K562 (cell line): ENCODE results near the gene KIF20B. TPM values are rescaled to one million over a fixed set of nuclear protein-coding genes. Genes with fewer than 3 reads are reported as not detected.

Experiments
- ATAC-seq: fragments of 200-7000 bp; cut with Tn5 transposase; 3 replicates; pipeline ENCODE4 v1.9.1; 2020; ENCODE audit warnings: moderate library complexity
- BruUV-seq: library from RNA; stranded (reverse); fragments of 400-500 nt; replicated peaks from 2 replicates; lab custom pipeline; 2021; lab: Mats Ljungman, UMichigan
- CTCF ChIA-PET: fragments of 300-600 bp; formaldehyde crosslinking; extraction: SDS; loops from one replicate; lab custom pipeline; 2021; ENCODE audit warnings: low intra/inter-chr PET ratio; lab: Yijun Ruan, JAX
- POLR2A ChIA-PET: fragments of 300-600, 350-650 bp; sonication (Branson Sonifier 250); formaldehyde crosslinking; extraction: SDS; loops from one replicate; lab custom pipeline; 2021; ENCODE audit warnings: antibody characterized with exemption, inconsistent platforms; lab: Yijun Ruan, JAX
- DNase-seq, 4 experiments: peaks; one replicate each; pipeline versions ENCODE4 v3.0.0 to v3.0.0-alpha.2; 2011 to 2018; ENCODE audit warnings: low spot score in 3 of 4, mixed read lengths in 3 of 4; ENCODE audit errors: extremely low read depth in 1 of 4
- FAIRE-seq: peaks from 2 replicates; lab custom pipeline; 2011; peaks lifted over from hg19 to GRCh38; lab: Jason Lieb, UNC
- H2AFZ ChIP-seq: 2 replicates; pipeline ENCODE4 v1.6.0; 2011; ENCODE audit warnings: low read depth, low read length, control low read depth, inconsistent platforms
- H3K27ac ChIP-seq: fragments of 200-600 bp; 3 replicates; pipeline ENCODE4 v1.8.0; 2011; ENCODE audit warnings: low read depth, mild to moderate bottlenecking, control low read depth, inconsistent platforms, low read length, moderate library complexity, mixed read lengths; ENCODE audit errors: extremely low read depth
- H3K27me3 ChIP-seq, 2 experiments: fragments of 300-600 bp in 1 of 2; 2 replicates in 1 of 2; 3 replicates in 1 of 2; pipeline versions ENCODE4 v1.6.0 to v1.8.0; 2011; ENCODE audit warnings: inconsistent platforms in 2 of 2, low read length in 2 of 2, mild to moderate bottlenecking in 1 of 2, mixed read lengths in 1 of 2, moderate library complexity in 1 of 2; ENCODE audit not compliant: control insufficient read depth in 2 of 2, insufficient read depth in 2 of 2
- H3K36me3 ChIP-seq: fragments of 300-600 bp; 3 replicates; pipeline ENCODE4 v1.8.0; 2011; ENCODE audit warnings: mild to moderate bottlenecking, low read length, inconsistent platforms; ENCODE audit not compliant: control insufficient read depth, insufficient read depth
- H3K4me1 ChIP-seq, 2 experiments: fragments of 200-600 bp in 1 of 2; replicated peaks in 1 of 2; 2 replicates in 1 of 2; 3 replicates in 1 of 2; pipeline versions ENCODE4 v1.5.1 to v1.8.0; 2011; ENCODE audit warnings: inconsistent platforms in 2 of 2, low read length in 2 of 2, mild to moderate bottlenecking in 1 of 2, mixed read lengths in 1 of 2, moderate library complexity in 1 of 2; ENCODE audit not compliant: control insufficient read depth in 2 of 2, insufficient read depth in 2 of 2
- H3K4me2 ChIP-seq: 2 replicates; pipeline ENCODE4 v1.6.1; 2011; ENCODE audit warnings: low read length, control low read depth, inconsistent platforms, mixed read lengths; ENCODE audit not compliant: insufficient read depth
- H3K4me3 ChIP-seq: fragments of 200-600 bp; sonication (generic), shearing (Covaris generic); 2 replicates; pipeline ENCODE4 v1.5.1; 2016; ENCODE audit warnings: control low read depth, inconsistent platforms
- H3K79me2 ChIP-seq: fragments of 200-600 bp; 3 replicates; pipeline ENCODE4 v1.8.0; 2011; ENCODE audit warnings: low read length, inconsistent platforms; ENCODE audit not compliant: control insufficient read depth, insufficient read depth
- H3K9ac ChIP-seq, 2 experiments: 2 replicates each; pipeline versions ENCODE4 v1.6.0 to v1.6.1; 2011; ENCODE audit warnings: low read depth in 2 of 2, low read length in 2 of 2, control low read depth in 1 of 2, inconsistent platforms in 1 of 2, mild to moderate bottlenecking in 1 of 2, mixed read lengths in 1 of 2; ENCODE audit not compliant: insufficient read depth in 1 of 2
- H3K9me1 ChIP-seq: one replicate; pipeline ENCODE4 v1.6.0; 2011; ENCODE audit warnings: inconsistent platforms, mild to moderate bottlenecking, low read length, moderate library complexity; ENCODE audit not compliant: control insufficient read depth, insufficient read depth
- H3K9me3 ChIP-seq: replicated peaks from 2 replicates; pipeline ENCODE4 v1.5.1; 2011; ENCODE audit warnings: low read depth, low read length, inconsistent platforms; ENCODE audit not compliant: control insufficient read depth, insufficient read depth
- H4K20me1 ChIP-seq: replicated peaks from 2 replicates; pipeline ENCODE4 v1.6.1; 2011; ENCODE audit warnings: low read length, inconsistent platforms, mixed read lengths; ENCODE audit not compliant: control insufficient read depth, insufficient read depth
- ETS2 ChIP-seq: IDR thresholded peaks from 2 replicates; pipeline ENCODE4 v1.6.1; 2016; ENCODE audit warnings: borderline replicate concordance, missing genetic modification characterization, mild to moderate bottlenecking, moderate library complexity, missing compliant biosample characterization; ENCODE audit not compliant: poor library complexity, severe bottlenecking
- FOXJ2 ChIP-seq: fragments of 200-800 bp; sonication (Bioruptor generic); IDR thresholded peaks from 2 replicates; pipeline ENCODE4 v1.6.1; 2016; ENCODE audit warnings: missing genetic modification characterization, missing compliant biosample characterization
- FOXJ3 ChIP-seq: sonication (generic); formaldehyde crosslinking; IDR thresholded peaks from 2 replicates; pipeline ENCODE4 v1.4.0; 2020; ENCODE audit warnings: mild to moderate bottlenecking, missing genetic modification reagents
- FOXK2 ChIP-seq, 2 experiments: fragments of 450-650 bp; IDR thresholded peaks in 1 of 2; conservative IDR thresholded peaks in 1 of 2; 2 replicates each; pipeline ENCODE4 v1.6.1; 2016; ENCODE audit warnings: low read depth in 2 of 2, mild to moderate bottlenecking in 1 of 2
- HDAC8 ChIP-seq: fragments of 450-650 bp; IDR thresholded peaks from 2 replicates; pipeline ENCODE4 v1.6.1; 2016; ENCODE audit warnings: mild to moderate bottlenecking, missing genetic modification characterization, moderate library complexity, missing compliant biosample characterization
- NR2F6 ChIP-seq: fragments of 450-650 bp; formaldehyde crosslinking; IDR thresholded peaks from 2 replicates; pipeline ENCODE4 v1.4.0; 2020; ENCODE audit warnings: mild to moderate bottlenecking
- NR3C1 ChIP-seq: sonication (generic); formaldehyde crosslinking; IDR thresholded peaks from 2 replicates; pipeline ENCODE4 v1.8.1; 2022; ENCODE audit warnings: missing genetic modification reagents
- NUFIP1 ChIP-seq: fragments of 450-650 bp; IDR thresholded peaks from 2 replicates; pipeline ENCODE4 v1.6.1; 2018; ENCODE audit not compliant: partially characterized antibody
- RBM17 ChIP-seq: fragments of 200-400 bp; formaldehyde crosslinking; IDR thresholded peaks from 2 replicates; pipeline ENCODE4 v1.6.1; 2017; ENCODE audit warnings: low read depth, mild to moderate bottlenecking, low read length, borderline replicate concordance
- SETDB1 ChIP-seq: IDR thresholded peaks from one replicate; pipeline ENCODE4 v1.6.1; 2012; ENCODE audit warnings: low read length, control low read depth, inconsistent platforms
- THRAP3 ChIP-seq: fragments of 450-650 bp; IDR thresholded peaks from 2 replicates; pipeline ENCODE4 v1.6.1; 2016; ENCODE audit warnings: mild to moderate bottlenecking, inconsistent platforms, borderline replicate concordance
- ZNF41 ChIP-seq: fragments of 250-450 bp; sonication (Bioruptor Pico); conservative IDR thresholded peaks from 2 replicates; pipeline ENCODE4 v1.4.0; 2020; ENCODE audit warnings: mild to moderate bottlenecking
- ZNF586 ChIP-seq: fragments of 450-650 bp; formaldehyde crosslinking; conservative IDR thresholded peaks from 2 replicates; pipeline ENCODE4 v1.4.0; 2020; ENCODE audit warnings: mild to moderate bottlenecking, moderate library complexity
- WGBS: fragments of 100-300 bp; shearing (Covaris generic); methylation state at CpG from one replicate; pipeline ENCODE4 v1.1.6; 2016; ENCODE audit warnings: low coverage, mixed read lengths; ENCODE audit not compliant: insufficient coverage; ENCODE audit errors: missing lambda C conversion rate; 5-methylcytosine and 5-hydroxymethylcytosine counted together
- in situ Hi-C: fragments of 300-500 bp; cut with MboI; formaldehyde crosslinking; loops from 4 replicates; pipeline ENCODE4 v1.15.0; 2018; ENCODE audit warnings: inconsistent platforms, mixed read lengths
- intact Hi-C: fragments of 100-400 bp; cut with micrococcal nuclease; formaldehyde crosslinking; loops from 2 replicates; pipeline ENCODE4 v1.14.2; 2022
- polyA plus RNA-seq, 8 experiments: library from polyadenylated mRNA; depleted of rRNA in 4 of 8; stranded (reverse) in 5 of 8; unstranded in 3 of 8; fragments of >200 nt; fragmentation: Nextera tagmentation in 2 of 8; fragmentation: Illumina TruSeq in 1 of 8; extraction: Ambion mirVana in 2 of 8; extraction: Trizol in 1 of 8; gene quantifications; 2 replicates each; pipeline versions ENCODE4 v1.2.1 to v1.2.3, GENCODE V29; 2011 to 2014; ENCODE audit warnings: inconsistent platforms in 1 of 8, missing spikeins in 1 of 8
- total RNA-seq, 7 experiments: library from RNA; depleted of rRNA in 6 of 7; stranded (reverse); fragments of >200 nt in 6 of 7; fragmentation: Illumina TruSeq in 2 of 7; extraction: Trizol in 2 of 7; gene quantifications; 2 replicates each; pipeline versions ENCODE4 v1.2.1 to v1.2.3, GENCODE V29; 2011 to 2021; ENCODE audit warnings: low replicate concordance in 1 of 7
- TF ChIP-seq, protein P1 (sequence below): sonication (generic); formaldehyde crosslinking; IDR thresholded peaks from 2 replicates; pipeline ENCODE4 v1.8.0; 2022; ENCODE audit warnings: mild to moderate bottlenecking, missing genetic modification reagents
- TF ChIP-seq, protein P2 (sequence below): fragments of 450-650 bp; IDR thresholded peaks from 2 replicates; pipeline ENCODE4 v1.7.0; 2016; ENCODE audit warnings: borderline replicate concordance
- TF ChIP-seq, protein P3 (sequence below), 2 experiments: fragments of 450-650 bp; conservative IDR thresholded peaks; 2 replicates each; pipeline ENCODE4 v1.6.1; 2017; ENCODE audit warnings: mild to moderate bottlenecking in 2 of 2, moderate library complexity in 2 of 2

Gene KIF20B
- total and polyA plus RNA-seq, 9 of the 15 experiments (the other 6 are each of a cell fraction or from before 2014, with no cell fraction given), result 18.6 to 56.5 (median 32.9) TPM

DNA sequence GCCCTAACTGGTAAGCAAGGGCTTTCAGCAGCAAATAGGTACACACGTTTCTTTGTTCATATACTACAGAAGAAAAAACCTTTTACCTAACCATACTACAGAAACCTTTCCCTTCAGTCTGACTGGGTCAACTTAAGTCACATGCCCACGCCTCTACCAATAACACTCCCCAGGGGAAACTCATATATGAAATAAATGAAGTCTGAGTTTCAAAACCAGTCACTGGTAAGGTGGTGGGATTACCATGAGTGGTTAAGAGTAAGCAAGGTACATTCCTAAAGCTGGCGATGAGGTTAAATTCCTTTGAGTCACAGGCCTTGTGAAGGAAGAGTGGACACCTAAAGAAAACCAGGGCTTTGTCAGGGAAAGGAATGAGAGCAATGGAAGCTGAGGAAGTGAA is 21.4 kb upstream of the KIF20B start:
- H3K4me2 ChIP-seq, result no peak overlapping the region
- H4K20me1 ChIP-seq, result no peaks in the 10 kb centered on the region
- H3K9ac ChIP-seq, result no peak overlapping the region
- no peaks in the 10 kb centered on the region for H3K36me3 ChIP-seq
- FAIRE-seq (no peak), DNase-seq (no peak), ATAC-seq (no peak)
- H3K4me3 ChIP-seq, result no peak overlapping the region
- intact Hi-C loops, result no loop called here
- H3K27me3 ChIP-seq, result no peaks in the 10 kb centered on the region
- no peak for TF ChIP-seq SETDB1
- no peak for TF ChIP-seq FOXK2 (conservative IDR thresholded peaks at IDR 0.05 in 1 of 2, IDR thresholded peaks at IDR 0.05 in 1 of 2; ENCODE audit: low read depth in 2 of 2)
- TF ChIP-seq THRAP3, result no peak
- no peak for TF ChIP-seq HDAC8 (tag)
- no peak for TF ChIP-seq NR2F6 (CRISPR knock-in tag)
- TF ChIP-seq ETS2, result no peak
- TF ChIP-seq ZNF41 (CRISPR knock-in tag), result no peak
- TF ChIP-seq FOXJ2 (tag), result no peak
- no peak for TF ChIP-seq FOXJ3 (CRISPR knock-in tag)
- TF ChIP-seq, protein P1, sequence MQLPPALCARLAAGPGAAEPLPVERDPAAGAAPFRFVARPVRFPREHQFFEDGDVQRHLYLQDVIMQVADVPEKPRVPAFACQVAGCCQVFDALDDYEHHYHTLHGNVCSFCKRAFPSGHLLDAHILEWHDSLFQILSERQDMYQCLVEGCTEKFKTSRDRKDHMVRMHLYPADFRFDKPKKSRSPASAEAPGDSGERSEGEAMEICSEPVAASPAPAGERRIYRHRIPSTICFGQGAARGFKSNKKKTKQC (CRISPR knock-in tag), result no peak
- TF ChIP-seq ZNF586, result no peak
- TF ChIP-seq RBM17, result no peak
- TF ChIP-seq, protein P2, sequence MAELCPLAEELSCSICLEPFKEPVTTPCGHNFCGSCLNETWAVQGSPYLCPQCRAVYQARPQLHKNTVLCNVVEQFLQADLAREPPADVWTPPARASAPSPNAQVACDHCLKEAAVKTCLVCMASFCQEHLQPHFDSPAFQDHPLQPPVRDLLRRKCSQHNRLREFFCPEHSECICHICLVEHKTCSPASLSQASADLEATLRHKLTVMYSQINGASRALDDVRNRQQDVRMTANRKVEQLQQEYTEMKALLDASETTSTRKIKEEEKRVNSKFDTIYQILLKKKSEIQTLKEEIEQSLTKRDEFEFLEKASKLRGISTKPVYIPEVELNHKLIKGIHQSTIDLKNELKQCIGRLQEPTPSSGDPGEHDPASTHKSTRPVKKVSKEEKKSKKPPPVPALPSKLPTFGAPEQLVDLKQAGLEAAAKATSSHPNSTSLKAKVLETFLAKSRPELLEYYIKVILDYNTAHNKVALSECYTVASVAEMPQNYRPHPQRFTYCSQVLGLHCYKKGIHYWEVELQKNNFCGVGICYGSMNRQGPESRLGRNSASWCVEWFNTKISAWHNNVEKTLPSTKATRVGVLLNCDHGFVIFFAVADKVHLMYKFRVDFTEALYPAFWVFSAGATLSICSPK, result no peak
- TF ChIP-seq, protein P3, sequence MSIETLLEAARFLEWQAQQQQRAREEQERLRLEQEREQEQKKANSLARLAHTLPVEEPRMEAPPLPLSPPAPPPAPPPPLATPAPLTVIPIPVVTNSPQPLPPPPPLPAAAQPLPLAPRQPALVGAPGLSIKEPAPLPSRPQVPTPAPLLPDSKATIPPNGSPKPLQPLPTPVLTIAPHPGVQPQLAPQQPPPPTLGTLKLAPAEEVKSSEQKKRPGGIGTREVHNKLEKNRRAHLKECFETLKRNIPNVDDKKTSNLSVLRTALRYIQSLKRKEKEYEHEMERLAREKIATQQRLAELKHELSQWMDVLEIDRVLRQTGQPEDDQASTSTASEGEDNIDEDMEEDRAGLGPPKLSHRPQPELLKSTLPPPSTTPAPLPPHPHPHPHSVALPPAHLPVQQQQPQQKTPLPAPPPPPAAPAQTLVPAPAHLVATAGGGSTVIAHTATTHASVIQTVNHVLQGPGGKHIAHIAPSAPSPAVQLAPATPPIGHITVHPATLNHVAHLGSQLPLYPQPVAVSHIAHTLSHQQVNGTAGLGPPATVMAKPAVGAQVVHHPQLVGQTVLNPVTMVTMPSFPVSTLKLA (conservative IDR thresholded peaks at IDR 0.05), result no peak
- no peak for TF ChIP-seq NUFIP1
- TF ChIP-seq NR3C1 (CRISPR knock-in tag), result no peak
- ChIA-PET CTCF (no interaction called here), POLR2A (no interaction called here)
- no peak overlapping the region for H3K27ac ChIP-seq
- H3K79me2 ChIP-seq, result no peaks in the 10 kb centered on the region
- no peaks in the 10 kb centered on the region for H3K9me3 ChIP-seq
- BruUV-seq, result no TSS peak
- H3K9me1 ChIP-seq, result no peaks in the 10 kb centered on the region
- no peaks in the 10 kb centered on the region for H3K4me1 ChIP-seq
- H2AFZ ChIP-seq, result no peak overlapping the region
- in situ Hi-C loops, result no loop called here
- WGBS, result 12% methylated on average over 3 of the region's 3 CpGs
